Measurements from ENCODE around the gene JARID2. TPM values are rescaled to one million over a fixed set of nuclear protein-coding genes. Genes with fewer than 3 reads are reported as not detected.
A peak's percentile ranks its signal among the peaks of the same experiment; 100 is the strongest.

JARID2 gene
- total RNA-seq, 8 experiments from 2014 or later: 11.8 to 39.9 (median 30.7) TPM

DNA sequence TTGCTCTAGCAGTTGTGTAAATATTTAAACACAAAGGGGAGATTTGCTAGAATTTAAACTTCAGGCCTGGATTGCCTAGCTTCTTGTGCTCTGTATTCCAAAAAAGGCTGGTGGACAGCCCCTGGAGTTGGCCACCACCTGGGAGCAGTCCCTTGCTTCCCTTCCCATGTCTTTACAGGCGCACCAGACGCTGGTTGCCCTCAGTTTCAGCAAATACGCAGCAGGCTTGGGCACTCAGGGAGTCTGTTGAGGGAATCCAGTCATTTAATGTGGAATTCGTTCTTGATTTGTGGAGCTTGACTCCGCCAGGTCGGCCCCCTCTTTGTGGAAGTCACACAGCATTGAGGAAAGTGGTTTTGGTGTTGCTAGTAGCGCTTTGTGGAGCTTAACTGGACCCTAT is 260.2 kb downstream of the JARID2 start:
- no peak for ATAC-seq (replicated peaks in 6 of 8)
- WGBS, 10 experiments: 90 to 100% (median 93%) methylated on average over 2 to 7 of the region's 7 CpGs; no CpG with 5 or more reads in 3 of the 10 experiments
- Histone ChIP-seq H3K4me1 (replicated peaks in 1 of 2) (peaks cover 0 to 4% of the 10 kb centered on the region in 2 donors), H3K4me3 (no peak overlapping the region), H3K27ac (no peak overlapping the region)
- in situ Hi-C loops (cut with MboI; ENCODE audit: low pct_unique_long_range_greater_than_20kb in 2 of 9, low sequenced_read_pairs in 9 of 9, unreplicated experiment in 9 of 9): loop anchor here in 1 of 9 experiments (25.0 kb wide), 1 partner anchor 106 kb away; no protein-coding TSS in a partner anchor

- peaks cover 0 to 4% of the 10 kb centered on the region in 2 donors for H3K4me1 ChIP-seq (replicated peaks in 1 of 2)
- H3K27ac ChIP-seq: no peak overlapping the region
- no peak for ATAC-seq (replicated peaks in 6 of 8)
- no peak overlapping the region for H3K4me3 ChIP-seq
- in situ Hi-C loops (cut with MboI; ENCODE audit: low pct_unique_long_range_greater_than_20kb in 2 of 9, low sequenced_read_pairs in 9 of 9, unreplicated experiment in 9 of 9): loop anchor here in 1 of 9 experiments (25.0 kb wide), 1 partner anchor 105 kb away; no protein-coding TSS in a partner anchor
- 92 to 100% (median 96%) methylated on average over 1 to 6 of the region's 11 CpGs; no CpG with 5 or more reads in 3 of the 10 experiments for WGBS, 10 experiments
Observed at GRCh38 chr6:15507221-15507620, 261.4 kb downstream of the JARID2 start.

GRCh38 chr6:15507746-15508145 is 261.9 kb downstream of the JARID2 start:
- H3K4me1 ChIP-seq (replicated peaks in 1 of 2): peaks cover 0 to 4% of the 10 kb centered on the region in 2 donors
- no peak for ATAC-seq (replicated peaks in 6 of 8)
- H3K27ac ChIP-seq: no peak overlapping the region
- H3K4me3 ChIP-seq: no peak overlapping the region
- WGBS, 10 experiments: 43 to 100% (median 87%) methylated on average over 1 to 12 of the region's 14 CpGs; no CpG with 5 or more reads in 3 of the 10 experiments
- in situ Hi-C loops (cut with MboI; ENCODE audit: low pct_unique_long_range_greater_than_20kb in 2 of 9, low sequenced_read_pairs in 9 of 9, unreplicated experiment in 9 of 9): loop anchor here in 1 of 9 experiments (25.0 kb wide), 1 partner anchor 105 kb away; no protein-coding TSS in a partner anchor

DNA sequence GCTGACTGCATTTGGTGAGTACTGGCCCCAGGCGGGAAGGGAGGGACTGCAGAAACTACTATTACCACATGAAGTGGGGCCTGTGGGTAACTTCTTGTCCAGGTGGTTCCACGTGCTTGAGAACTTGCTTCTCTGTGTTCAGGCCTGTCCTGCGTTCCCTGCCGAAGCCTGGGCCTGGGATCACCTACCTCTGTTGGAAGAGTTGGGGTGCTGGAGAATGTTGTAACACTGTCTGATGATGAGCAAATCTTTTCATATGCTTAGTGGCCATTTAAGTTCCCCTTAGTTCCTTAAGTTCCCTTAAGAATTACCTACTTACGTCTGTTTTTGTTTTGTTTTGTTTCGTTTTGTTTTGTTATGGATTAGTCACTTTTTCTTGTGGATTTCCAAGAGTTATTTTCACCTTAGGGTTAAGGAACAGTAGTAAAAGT is 262.6 kb downstream of the JARID2 start:
- in situ Hi-C loops (cut with MboI; ENCODE audit: low pct_unique_long_range_greater_than_20kb in 2 of 9, low sequenced_read_pairs in 9 of 9, unreplicated experiment in 9 of 9): loop anchor here in 1 of 9 experiments (25.0 kb wide), 1 partner anchor 104 kb away; no protein-coding TSS in a partner anchor
- 88 to 100% (median 92%) methylated on average over 1 to 5 of the region's 6 CpGs; no CpG with 5 or more reads in 2 of the 10 experiments for WGBS, 10 experiments
- no peak for ATAC-seq (replicated peaks in 6 of 8)
- peaks cover 0 to 4% of the 10 kb centered on the region in 2 donors for H3K4me1 ChIP-seq (replicated peaks in 1 of 2)
- H3K4me3 ChIP-seq: no peak overlapping the region
- no peak overlapping the region for H3K27ac ChIP-seq

GRCh38 chr6:15508931-15509330 is 263.1 kb downstream of the JARID2 start:
- 82 to 100% (median 92%) methylated on average over 1 to 9 of the region's 15 CpGs; no CpG with 5 or more reads in 1 of the 10 experiments for WGBS, 10 experiments
- in situ Hi-C loops (cut with MboI; ENCODE audit: low pct_unique_long_range_greater_than_20kb in 2 of 9, low sequenced_read_pairs in 9 of 9, unreplicated experiment in 9 of 9): loop anchor here in 1 of 9 experiments (25.0 kb wide), 1 partner anchor 103 kb away; no protein-coding TSS in a partner anchor
- ATAC-seq (replicated peaks in 6 of 8): no peak

DNA sequence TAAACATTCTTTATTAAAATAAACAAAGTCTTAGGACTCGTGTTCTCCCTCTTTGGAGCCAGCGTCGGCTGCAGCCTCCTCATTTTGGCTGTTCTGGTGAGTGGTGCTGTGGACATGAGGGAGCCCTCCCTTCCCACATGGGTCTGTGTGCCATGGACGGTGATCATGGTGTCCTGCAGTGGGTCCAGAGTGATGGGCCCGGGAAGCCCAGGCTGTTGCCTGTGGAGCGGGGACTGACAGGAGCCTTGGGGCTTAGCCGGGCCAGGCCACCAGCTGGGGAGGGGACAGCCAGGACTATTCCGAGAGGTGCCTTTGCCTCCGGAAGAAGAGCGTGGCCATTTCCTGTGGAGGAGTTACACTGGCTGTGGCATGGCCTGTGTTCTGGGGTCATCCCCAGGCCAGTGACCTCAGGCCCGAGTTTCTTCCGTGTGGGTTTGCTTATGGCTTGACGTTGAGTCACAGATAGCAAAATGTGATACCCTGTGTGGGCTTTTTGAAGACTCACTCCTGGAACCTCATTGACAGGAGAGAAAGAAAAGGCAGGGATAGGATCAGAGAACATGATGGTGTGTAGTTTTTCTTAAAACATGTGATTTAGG is 263.6 kb downstream of the JARID2 start:
- in situ Hi-C loops (cut with MboI; ENCODE audit: low pct_unique_long_range_greater_than_20kb in 2 of 9, low sequenced_read_pairs in 9 of 9, unreplicated experiment in 9 of 9): loop anchor here in 1 of 9 experiments (25.0 kb wide), 1 partner anchor 103 kb away; no protein-coding TSS in a partner anchor
- WGBS, 10 experiments: 70 to 100% (median 92%) methylated on average over 1 to 12 of the region's 13 CpGs; no CpG with 5 or more reads in 1 of the 10 experiments

More at GRCh38 chr6:15508931-15509330, 263.1 kb downstream of the JARID2 start:
- H3K4me3 ChIP-seq: no peak overlapping the region
- H3K27ac ChIP-seq: no peak overlapping the region
- H3K4me1 ChIP-seq (replicated peaks in 1 of 2): peaks cover 0 to 4% of the 10 kb centered on the region in 2 donors

DNA sequence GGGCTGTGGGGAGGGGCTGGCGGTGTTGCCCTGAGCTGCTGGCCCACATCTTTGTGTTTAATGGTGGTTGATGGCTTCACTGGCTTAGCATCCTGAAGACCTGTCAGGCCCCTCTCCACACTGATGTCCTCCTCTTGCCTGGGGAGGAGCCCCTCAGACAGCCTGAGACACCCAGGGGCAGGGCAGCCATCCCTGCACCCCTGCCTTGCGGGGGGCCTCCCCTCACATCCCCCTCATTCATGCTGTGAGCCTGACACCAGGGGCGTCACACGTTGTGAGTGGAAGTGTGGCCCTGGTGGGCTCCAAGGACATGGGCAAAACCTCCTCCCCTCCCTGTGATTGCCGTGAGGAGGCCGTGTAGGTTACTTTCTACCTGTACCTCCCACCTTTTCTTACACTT is 264.3 kb downstream of the JARID2 start:
- whole genome bisulfite sequencing, 10 experiments: 92 to 100% methylated on average over 2 to 4 of the region's 6 CpGs; no CpG with 5 or more reads in 8 of the 10 experiments
- no peak for ATAC-seq (replicated peaks in 6 of 8)
- H3K4me1 ChIP-seq (replicated peaks in 1 of 2): no peaks in the 10 kb centered on the region
- H3K27ac ChIP-seq: no peak overlapping the region
- in situ Hi-C loops (cut with MboI; ENCODE audit: low pct_unique_long_range_greater_than_20kb in 2 of 9, low sequenced_read_pairs in 9 of 9, unreplicated experiment in 9 of 9): loop anchor here in 1 of 9 experiments (25.0 kb wide), 1 partner anchor 102 kb away; no protein-coding TSS in a partner anchor
- H3K4me3 ChIP-seq: no peak overlapping the region

More for the DNA sequence above, 263.6 kb downstream of the JARID2 start:
- peaks cover 0 to under 1% of the 10 kb centered on the region in 2 donors for H3K4me1 ChIP-seq (replicated peaks in 1 of 2)
- no peak for ATAC-seq (replicated peaks in 6 of 8)
- no peak overlapping the region for H3K4me3 ChIP-seq
- H3K27ac ChIP-seq: no peak overlapping the region

- no peak for ATAC-seq (replicated peaks in 6 of 8)
- H3K4me3 ChIP-seq: no peak overlapping the region
- no peaks in the 10 kb centered on the region for H3K4me1 ChIP-seq (replicated peaks in 1 of 2)
- no peak overlapping the region for H3K27ac ChIP-seq
- WGBS, 10 experiments: 70 to 100% (median 88%) methylated on average over 1 to 11 of the region's 16 CpGs; no CpG with 5 or more reads in 3 of the 10 experiments
- in situ Hi-C loops (cut with MboI; ENCODE audit: low pct_unique_long_range_greater_than_20kb in 2 of 9, low sequenced_read_pairs in 9 of 9, unreplicated experiment in 9 of 9): loop anchor here in 1 of 9 experiments (25.0 kb wide), 1 partner anchor 102 kb away; no protein-coding TSS in a partner anchor
Observed at GRCh38 chr6:15510536-15511247, 264.8 kb downstream of the JARID2 start.

DNA sequence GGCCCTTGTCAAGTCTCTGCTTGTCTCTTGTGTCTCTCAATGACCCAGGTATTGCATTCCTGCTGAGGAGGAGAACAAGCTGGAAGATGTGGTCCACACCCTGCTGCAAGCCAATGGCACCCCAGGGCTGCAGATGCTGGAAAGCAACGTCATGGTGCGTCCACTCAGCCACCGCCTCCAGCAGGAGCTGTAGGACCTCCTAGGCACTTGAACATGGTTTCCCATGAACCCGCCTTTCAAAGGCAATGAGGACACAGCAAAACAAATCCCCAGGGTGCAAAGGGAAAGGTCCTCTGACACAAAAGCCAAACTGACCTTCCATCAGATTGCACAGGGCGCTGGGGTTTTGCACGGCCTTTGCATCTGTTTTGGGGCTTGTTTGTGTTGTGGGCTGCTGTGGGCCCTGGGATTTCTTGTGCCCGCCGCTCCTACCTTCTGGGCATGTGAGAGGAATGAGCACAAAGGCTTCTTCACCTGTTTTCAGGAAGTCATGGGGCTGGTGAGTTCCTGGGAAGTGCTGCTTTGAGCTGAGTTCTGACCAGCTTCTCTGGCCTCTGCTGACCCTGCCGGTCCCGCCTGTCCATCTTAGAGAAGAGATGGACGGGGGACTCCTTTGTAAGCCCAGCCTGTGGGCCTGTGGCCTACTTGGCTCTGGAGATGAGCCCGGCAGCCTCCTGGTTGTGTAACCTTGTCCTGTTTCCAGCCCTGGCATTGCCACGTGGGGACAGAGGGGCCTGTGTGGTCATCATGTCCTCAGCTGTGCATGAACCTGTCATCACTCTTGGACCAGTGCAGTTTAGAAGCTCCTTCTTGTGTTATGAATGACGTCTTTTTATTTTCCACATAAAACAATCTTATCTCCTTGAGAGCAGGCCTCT is 265.6 kb downstream of the JARID2 start:
- no peak for ATAC-seq (replicated peaks in 6 of 8)
- Histone ChIP-seq H3K27ac (no peak overlapping the region), H3K4me1 (replicated peaks in 1 of 2) (no peaks in the 10 kb centered on the region), H3K4me3 (no peak overlapping the region)
- in situ Hi-C loops (cut with MboI; ENCODE audit: low pct_unique_long_range_greater_than_20kb in 2 of 9, low sequenced_read_pairs in 9 of 9, unreplicated experiment in 9 of 9): loop anchor here in 1 of 9 experiments (25.0 kb wide), 1 partner anchor 101 kb away; no protein-coding TSS in a partner anchor
- 20 to 100% (median 88%) methylated on average over 1 to 10 of the region's 14 CpGs; no CpG with 5 or more reads in 3 of the 10 experiments for WGBS, 10 experiments

DNA sequence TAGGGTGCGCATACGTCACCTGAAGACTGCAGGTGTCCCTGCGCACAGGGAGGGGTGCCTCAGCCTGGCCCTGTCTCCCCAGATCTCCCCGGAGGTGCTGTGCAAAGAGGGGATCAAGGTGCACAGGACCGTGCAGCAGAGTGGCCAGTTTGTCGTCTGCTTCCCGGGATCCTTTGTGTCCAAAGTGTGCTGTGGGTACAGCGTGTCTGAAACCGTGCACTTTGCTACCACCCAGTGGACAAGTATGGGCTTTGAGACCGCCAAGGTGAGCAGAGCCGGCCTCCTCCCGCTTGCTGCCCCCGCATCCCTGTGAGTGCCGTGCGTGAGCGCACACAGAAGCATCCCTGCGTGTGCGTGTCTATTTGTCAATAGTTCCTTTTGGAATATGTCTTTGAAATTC is 266.3 kb downstream of the JARID2 start:
- WGBS, 10 experiments: 83 to 100% (median 98%) methylated on average over 2 to 10 of the region's 18 CpGs; no CpG with 5 or more reads in 4 of the 10 experiments
- no peaks in the 10 kb centered on the region for H3K4me1 ChIP-seq (replicated peaks in 1 of 2)

DNA sequence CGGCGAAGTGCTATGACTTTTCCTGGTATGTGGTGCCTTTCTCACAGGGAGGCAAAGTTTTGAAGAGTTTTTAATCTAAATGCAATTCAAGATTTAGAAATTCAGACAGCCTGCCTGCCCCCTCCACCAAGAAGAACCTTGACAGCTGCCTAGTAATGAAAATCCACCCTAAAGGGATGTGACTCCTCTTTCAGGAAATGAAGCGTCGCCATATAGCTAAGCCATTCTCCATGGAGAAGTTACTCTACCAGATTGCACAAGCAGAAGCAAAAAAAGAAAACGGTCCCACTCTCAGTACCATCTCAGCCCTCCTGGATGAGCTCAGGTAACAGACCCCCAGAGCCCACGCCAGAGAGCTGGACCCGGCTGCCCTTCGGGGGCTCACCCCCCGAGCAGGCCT is 266.9 kb downstream of the JARID2 start:
- Histone ChIP-seq H3K27ac (no peak overlapping the region), H3K4me3 (no peak overlapping the region), H3K4me1 (replicated peaks in 1 of 2) (no peaks in the 10 kb centered on the region)
- no peak for ATAC-seq (replicated peaks in 6 of 8)
- WGBS, 10 experiments: 80 to 100% (median 100%) methylated on average over 1 to 7 of the region's 9 CpGs; no CpG with 5 or more reads in 1 of the 10 experiments
- in situ Hi-C loops (cut with MboI; ENCODE audit: low pct_unique_long_range_greater_than_20kb in 2 of 9, low sequenced_read_pairs in 9 of 9, unreplicated experiment in 9 of 9): loop anchor here in 1 of 9 experiments (25.0 kb wide), 1 partner anchor 100 kb away; no protein-coding TSS in a partner anchor

More for the DNA sequence above, 266.3 kb downstream of the JARID2 start:
- peak in 6 of 8 experiments; percentile 22 to 53 (median 46) for ATAC-seq (replicated peaks in 6 of 8)
- in situ Hi-C loops (cut with MboI; ENCODE audit: low pct_unique_long_range_greater_than_20kb in 2 of 9, low sequenced_read_pairs in 9 of 9, unreplicated experiment in 9 of 9): loop anchor here in 1 of 9 experiments (25.0 kb wide), 1 partner anchor 100 kb away; no protein-coding TSS in a partner anchor
- no peak overlapping the region for H3K4me3 ChIP-seq
- no peak overlapping the region for H3K27ac ChIP-seq
